GM13977 (cell line): ENCODE data around the gene RSAD1.

Experiments
- DNase-seq: peaks from one replicate; pipeline ENCODE4 v3.0.0; 2012; ENCODE audit warnings: low spot score
- CTCF ChIP-seq: IDR thresholded peaks from 2 replicates; pipeline ENCODE4 v1.5.1; 2012; ENCODE audit warnings: mild to moderate bottlenecking, control low read depth; ENCODE audit not compliant: insufficient read depth; ENCODE audit errors: extremely low read depth, missing control alignments
- in situ Hi-C: fragments of 300-500 bp; cut with MboI; formaldehyde crosslinking; loops from one replicate; pipeline ENCODE4 v1.12.0; 2022; ENCODE audit warnings: low sequenced_read_pairs, low pct_unique_long_range_greater_than_20kb, mixed read lengths, inconsistent platforms; ENCODE audit not compliant: unreplicated experiment

The RSAD1 gene

GRCh38 chr17:50440172-50440837 lies 38.4 kb upstream of the RSAD1 start:
- DNase-seq: no peak
- no peak for TF ChIP-seq CTCF
- in situ Hi-C loops: no loop called here

GRCh38 chr17:50440838-50441829 lies 37.5 kb upstream of the RSAD1 start:
- TF ChIP-seq CTCF: no peak
- in situ Hi-C loops: no loop called here
- DNase-seq: no peak

GRCh38 chr17:50443505-50443974 lies 35.1 kb upstream of the RSAD1 start:
- no peak for DNase-seq
- no peak for TF ChIP-seq CTCF
- in situ Hi-C loops: no loop called here

- no peak for TF ChIP-seq CTCF
- no peak for DNase-seq
- in situ Hi-C loops: no loop called here
These were observed 33.6 kb upstream of the RSAD1 start for GRCh38 chr17:50444841-50445715.

GRCh38 chr17:50445730-50446325 lies 32.8 kb upstream of the RSAD1 start:
- no peak for TF ChIP-seq CTCF
- in situ Hi-C loops: no loop called here
- no peak for DNase-seq
